ENCODE data around the gene OARD1.
A peak's percentile ranks its signal among the peaks of the same experiment; 100 is the strongest.

OARD1 gene

DNA sequence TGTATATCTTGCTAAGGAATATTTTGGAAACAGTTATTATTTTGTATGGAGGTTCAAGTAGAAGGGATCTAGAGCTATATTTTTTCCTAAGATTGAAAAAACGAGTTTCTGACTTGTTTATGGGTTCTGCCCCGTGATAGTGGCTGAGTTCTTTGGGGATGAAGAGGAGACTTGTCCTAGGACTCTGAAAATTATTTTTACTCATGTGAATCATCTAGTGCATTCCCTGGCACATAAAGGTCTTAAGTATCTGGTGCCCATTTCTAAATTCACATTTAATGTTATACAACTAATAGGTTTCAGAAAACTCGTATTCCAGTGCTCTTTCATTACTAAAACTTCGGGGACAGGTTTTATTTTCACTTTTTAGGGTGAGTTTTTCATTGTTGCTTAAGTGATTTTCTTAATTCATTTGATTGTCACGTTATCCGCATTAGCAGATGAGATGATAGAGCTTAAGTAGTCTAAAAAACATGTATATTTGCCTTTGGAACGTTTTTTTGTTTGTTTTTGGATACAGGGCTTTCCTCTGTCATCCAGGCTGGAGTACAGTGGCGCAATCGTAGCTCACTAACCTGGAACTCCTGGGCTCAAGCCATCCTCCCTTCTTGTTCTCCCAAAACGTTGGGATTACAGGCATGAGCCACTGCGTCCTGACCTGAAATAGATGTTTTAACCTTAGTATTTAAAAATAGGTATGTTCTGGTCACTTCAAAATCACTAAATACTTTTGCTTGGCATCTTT is 2.7 kb upstream of the OARD1 start:
- DNase-seq (ENCODE audit: low spot score), result no peak

- peak; percentile 44 for DNase-seq (ENCODE audit: low spot score)
Observed at GRCh38 chr6:41073968-41074691, 2.0 kb upstream of the OARD1 start.

DNA sequence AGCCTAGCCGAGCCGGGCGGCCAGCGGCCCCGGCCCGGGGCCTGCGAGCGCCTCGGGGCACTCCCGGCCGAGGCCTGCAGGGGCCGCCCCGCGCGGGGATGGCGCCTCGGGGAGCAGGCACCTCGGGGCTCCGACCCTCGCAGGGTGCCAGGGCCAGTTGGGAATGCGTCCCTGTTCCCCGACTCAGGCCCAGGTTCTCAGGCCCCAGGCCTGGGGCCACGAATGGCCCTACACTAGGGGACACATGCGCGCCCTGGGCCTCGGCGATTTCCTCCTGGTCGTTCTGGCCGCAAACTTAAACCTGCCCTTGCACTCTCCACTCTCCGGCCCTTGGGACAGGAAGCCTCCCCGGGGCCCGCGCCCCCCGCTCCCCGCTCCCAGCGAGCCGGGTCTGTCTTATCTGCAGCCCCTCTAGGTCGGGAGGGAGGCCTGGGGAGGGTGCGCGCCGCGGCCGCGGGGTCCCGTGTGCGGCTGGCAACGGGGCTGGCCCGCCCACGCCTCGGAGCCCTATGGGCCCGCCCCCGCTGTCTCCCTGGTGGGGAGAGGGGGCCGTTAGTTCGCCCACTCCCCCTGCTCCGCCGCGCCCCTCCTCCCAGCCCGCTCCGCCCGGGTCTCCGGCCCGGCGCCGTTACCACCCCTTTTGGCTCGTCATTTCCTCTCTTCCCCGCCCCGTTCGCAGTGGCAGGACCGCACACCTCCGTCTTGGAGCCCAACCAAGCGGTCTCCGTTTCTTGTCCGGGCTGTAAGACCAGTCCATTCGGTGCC is 1.2 kb upstream of the OARD1 start:
- peak; percentile 77 for DNase-seq (ENCODE audit: low spot score)

- no peak for DNase-seq (ENCODE audit: low spot score)
Observed at GRCh38 chr6:41072836-41073202, 663 bp upstream of the OARD1 start, which contains the start of gene NFYA. Gene NFYA (plus strand): TSS chr6:41072974. CDS start chr6:41079090, 6,116 bp downstream.

- DNase-seq (ENCODE audit: low spot score), result no peak
Observed at GRCh38 chr6:41071501-41071922, 644 bp downstream of the OARD1 start.

GRCh38 chr6:41066867-41067304 is 5.3 kb downstream of the OARD1 start:
- peak; percentile 88 for DNase-seq (ENCODE audit: low spot score)

DNA sequence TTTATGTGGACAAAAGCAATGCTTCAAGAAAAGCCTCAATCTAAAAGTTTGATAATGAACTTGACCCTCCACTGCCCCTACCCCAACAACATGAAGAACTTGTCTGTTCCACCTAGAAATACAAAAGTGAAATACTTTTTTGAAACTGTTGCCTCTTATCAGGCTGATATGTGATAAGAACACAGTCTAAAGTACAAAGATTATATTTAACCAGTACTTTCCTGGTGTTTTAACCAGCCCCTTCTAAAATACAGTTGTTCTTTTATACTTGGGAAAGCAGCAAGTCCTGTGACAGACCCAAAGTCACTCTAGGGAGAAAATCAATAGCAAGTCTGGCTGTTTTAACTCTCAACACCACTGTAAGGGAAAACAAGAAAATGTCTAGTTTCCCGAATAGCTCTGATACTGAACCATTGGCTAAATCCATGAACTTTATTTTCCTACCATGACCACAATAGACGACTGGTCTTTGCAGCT is 6.6 kb downstream of the OARD1 start:
- no peak for DNase-seq (ENCODE audit: low spot score)

DNA sequence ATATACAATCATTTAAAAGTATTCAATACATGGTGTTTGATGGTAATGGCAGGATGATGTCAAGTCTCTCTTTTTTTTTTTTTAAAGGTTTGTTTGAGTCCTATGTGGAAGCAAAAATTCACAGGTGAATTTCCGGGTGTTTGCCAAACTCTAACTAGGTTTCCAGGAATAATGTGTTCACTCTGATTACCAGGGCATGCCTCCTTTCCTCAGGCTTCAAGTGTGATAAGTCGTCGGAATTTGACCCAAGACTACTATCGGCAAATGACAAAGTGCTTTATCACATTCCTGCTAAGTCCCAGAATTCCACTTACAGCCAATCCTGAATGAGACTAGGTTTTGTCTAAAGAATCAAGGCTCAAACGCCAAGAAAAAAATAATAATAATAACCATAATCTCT is 7.3 kb downstream of the OARD1 start:
- no peak for DNase-seq (ENCODE audit: low spot score)

DNA sequence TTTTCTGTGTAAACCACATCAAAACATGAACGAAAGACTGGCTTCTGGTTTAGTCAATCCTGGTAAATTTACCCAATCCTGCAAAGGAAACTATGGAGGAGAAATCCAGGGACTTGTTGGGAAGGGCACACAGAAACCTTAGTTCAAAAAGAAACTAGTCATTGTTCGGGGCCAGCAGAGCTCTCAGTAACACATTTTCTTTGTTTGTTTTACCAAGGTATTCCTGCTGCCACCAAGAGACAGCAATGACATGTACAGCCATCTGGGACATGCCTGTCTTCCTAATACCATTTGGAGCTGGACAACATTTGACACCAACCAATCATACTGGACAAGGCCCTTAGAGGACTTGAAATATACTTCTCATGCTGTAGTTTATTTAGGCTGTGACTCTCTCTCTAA is 8.3 kb downstream of the OARD1 start:
- peak; percentile 35 for DNase-seq (ENCODE audit: low spot score)

DNA sequence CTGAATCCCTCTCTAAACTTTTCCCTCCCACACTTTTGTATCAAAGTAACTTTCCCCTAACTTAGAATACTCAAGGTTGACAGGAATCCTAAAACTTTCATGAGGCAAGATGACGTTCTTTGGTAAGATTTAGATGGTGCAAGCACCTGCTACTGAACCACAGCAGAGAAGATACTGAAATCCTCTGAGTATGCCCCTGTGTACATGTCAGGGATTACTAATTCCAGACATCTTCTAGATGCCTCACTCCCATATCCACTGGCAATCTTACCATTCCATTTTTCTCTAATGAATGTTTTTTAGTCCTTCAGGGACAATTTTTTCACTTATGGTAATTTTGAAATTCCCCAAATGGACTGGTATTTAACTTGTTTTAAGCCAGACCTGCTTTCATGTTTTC is 10.1 kb downstream of the OARD1 start:
- no peak for DNase-seq (ENCODE audit: low spot score)

DNA sequence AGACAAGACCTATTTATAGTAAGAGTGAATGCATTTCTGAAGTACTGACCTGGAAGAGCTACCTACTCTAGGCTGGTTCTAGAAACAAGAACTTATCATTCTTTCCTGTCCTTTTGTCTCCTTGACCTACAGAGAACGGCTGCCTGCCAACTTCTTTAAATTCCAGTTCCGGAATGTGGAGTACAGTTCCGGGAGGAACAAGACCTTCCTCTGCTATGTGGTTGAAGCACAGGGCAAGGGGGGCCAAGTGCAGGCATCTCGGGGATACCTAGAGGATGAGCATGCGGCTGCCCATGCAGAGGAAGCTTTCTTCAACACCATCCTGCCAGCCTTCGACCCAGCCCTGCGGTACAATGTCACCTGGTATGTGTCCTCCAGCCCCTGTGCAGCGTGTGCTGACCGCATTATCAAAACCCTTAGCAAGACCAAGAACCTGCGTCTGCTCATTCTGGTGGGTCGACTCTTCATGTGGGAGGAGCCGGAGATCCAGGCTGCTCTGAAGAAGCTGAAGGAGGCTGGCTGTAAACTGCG is 10.9 kb downstream of the OARD1 start:
- no peak for DNase-seq (ENCODE audit: low spot score)

DNA sequence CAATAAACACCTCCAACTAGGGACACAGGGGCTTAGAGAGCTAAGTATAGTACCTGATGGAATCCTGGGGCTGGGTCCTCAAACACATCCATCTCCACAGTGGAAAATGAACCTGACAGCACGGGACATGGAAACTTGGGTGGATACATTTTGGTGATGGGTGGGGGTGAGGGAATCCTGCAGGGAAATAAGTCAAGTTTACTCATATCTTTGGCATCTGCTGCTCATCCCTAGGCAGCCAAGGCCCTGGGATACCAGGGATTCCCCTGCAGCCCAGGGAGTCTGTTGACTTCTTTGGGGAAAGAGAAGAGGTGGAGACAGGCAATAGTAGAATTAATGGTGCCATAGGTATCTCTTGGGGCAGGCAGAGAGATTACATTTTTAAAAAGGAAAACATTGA is 12.6 kb downstream of the OARD1 start:
- no peak for DNase-seq (ENCODE audit: low spot score)

- no peak for DNase-seq (ENCODE audit: low spot score)
Observed at GRCh38 chr6:41058783-41059181, 13.4 kb downstream of the OARD1 start.

DNA sequence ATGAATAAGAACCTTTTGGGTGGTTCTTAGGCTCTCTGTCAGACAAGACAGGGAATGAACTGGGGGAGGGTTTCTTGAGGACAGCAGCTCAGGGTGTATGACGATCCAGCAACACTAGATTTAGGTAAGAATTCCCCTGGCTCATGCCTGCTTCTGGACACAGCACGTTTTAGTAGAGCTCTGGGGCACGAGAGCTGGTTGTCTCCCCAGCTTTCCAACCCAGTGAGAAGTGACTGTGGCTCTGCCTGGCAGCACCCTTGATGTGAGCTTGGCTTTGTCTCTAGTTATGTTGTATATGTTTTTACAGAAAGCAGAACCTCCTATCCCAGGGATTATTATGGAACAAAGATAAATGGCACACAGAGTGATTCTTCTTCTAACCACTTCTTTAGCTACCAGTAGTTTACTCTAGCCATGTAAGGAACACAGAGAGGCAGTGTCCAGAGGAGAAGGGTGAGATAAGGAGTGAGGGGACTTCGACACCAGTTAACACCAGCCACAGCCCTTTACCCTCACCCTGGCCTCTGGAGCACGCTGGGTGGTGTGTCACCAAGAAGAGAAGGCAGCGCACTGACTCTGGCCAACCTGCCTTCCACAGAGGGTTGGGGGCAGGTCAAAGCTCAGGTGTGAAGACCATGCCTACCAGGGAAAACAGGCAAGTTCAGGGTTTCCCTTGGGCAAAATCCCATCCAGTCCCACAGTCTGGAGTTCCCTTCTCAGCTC is 15.2 kb downstream of the OARD1 start:
- no peak for DNase-seq (ENCODE audit: low spot score)

- no peak for DNase-seq (ENCODE audit: low spot score)
Observed at GRCh38 chr6:41055149-41055548, 17.0 kb downstream of the OARD1 start.

DNA sequence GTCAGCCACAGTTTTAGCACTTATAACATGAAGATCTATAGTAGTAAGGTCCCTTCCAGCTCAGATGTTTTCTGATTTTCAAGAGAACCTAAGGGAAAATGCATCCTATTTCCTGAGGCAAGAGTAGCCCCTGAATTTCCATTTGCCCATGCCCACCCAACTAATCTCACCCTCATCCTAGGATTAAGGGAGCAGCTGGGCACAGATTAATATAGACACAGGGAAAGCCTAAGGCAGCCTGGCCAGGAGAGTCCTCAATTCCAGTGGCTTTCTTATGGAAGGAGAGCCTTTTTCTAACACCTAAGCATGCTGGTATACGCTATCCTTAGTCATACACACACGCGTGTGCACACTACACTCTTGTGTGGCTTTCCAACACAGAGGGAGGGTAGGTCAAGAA is 17.6 kb downstream of the OARD1 start:
- DNase-seq (ENCODE audit: low spot score), result no peak

DNA sequence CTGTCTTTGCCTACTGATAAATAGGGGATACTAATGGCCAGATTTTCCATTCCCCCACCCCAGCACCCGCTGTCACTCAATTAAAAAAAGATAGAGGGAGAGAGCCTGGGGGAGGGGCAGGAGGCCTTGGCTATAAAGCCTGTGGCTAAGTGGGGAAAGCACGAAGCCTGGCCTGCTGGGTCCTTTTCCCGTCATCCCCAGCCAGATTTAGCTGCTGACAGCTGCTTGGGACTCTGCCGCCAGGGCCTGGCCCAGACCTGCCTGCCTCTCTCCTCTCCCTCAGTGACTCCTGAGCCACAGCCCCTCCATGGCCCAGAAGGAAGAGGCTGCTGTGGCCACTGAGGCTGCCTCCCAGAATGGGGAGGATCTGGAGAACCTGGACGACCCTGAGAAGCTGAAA is 19.1 kb downstream of the OARD1 start, which contains the start of gene APOBEC2:
Gene APOBEC2, plus strand, starts transcription at position 162 of the 400 bp plus-strand sequence. Its CDS starts 146 bp downstream, at position 308.
- no peak for DNase-seq (ENCODE audit: low spot score)

GRCh38 chr6:41051873-41052272 is 20.3 kb downstream of the OARD1 start:
- no peak for DNase-seq (ENCODE audit: low spot score)

DNA sequence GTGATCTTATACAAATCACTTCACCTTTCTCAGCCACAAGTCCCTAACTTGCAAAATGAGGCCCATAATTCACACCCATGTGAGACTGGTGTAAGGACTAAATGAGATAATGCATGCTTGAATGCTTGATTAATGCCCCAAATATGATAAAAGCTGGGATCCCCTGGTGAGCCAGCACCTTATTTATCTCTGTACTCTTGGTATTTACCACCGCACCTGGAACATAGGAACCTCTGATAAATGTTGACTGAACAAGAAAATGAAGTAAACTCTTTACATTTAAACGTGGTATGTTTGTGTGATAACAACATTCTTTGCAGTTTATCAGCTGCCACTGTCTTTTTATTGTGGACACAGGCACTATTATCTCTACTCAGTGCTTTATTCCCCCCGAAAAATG is 21.6 kb downstream of the OARD1 start:
- no peak for DNase-seq (ENCODE audit: low spot score)

GRCh38 chr6:41049955-41050354 is 22.2 kb downstream of the OARD1 start:
- no peak for DNase-seq (ENCODE audit: low spot score)

GRCh38 chr6:41049521-41049920 is 22.6 kb downstream of the OARD1 start:
- no peak for DNase-seq (ENCODE audit: low spot score)

Measured in pons (tissue), 1 donor.